Hepatocyte (in vitro differentiated cells): ENCODE results near the gene SUMF2.
"Not testable (repeated sequence)": the region's sequence is repeated elsewhere in the genome, so short reads cannot be mapped to it uniquely, and the experiment has no call there.

Source experiments
- CTCF ChIP-seq: fragments of 200-600 bp; sonication (generic); IDR thresholded peaks from 2 replicates; pipeline ENCODE4 v1.5.1; 2016; ENCODE audit warnings: antibody characterized with exemption, mild to moderate bottlenecking; ENCODE audit not compliant: poor library complexity
- EZH2 ChIP-seq: fragments of 200-600 bp; sonication (generic); IDR thresholded peaks from 2 replicates; pipeline ENCODE4 v1.6.1; 2016; ENCODE audit warnings: antibody characterized with exemption, mild to moderate bottlenecking, borderline replicate concordance
- EZH2phosphoT487 ChIP-seq: fragments of 200-600 bp; sonication (generic); IDR thresholded peaks from one replicate; pipeline ENCODE4 v1.6.1; 2018; ENCODE audit warnings: antibody characterized with exemption, mild to moderate bottlenecking, low read depth, moderate library complexity; ENCODE audit not compliant: unreplicated experiment, severe bottlenecking

- not testable (repeated sequence) for TF ChIP-seq CTCF, EZH2phosphoT487, EZH2
Measured at GRCh38 chr7:56080726-56081435, 16.8 kb downstream of the SUMF2 start.
